HG03571 (cell line): ENCODE measurements around the gene ASF1B.
"Not testable (repeated sequence)": the region's sequence is repeated elsewhere in the genome, so short reads cannot be mapped to it uniquely, and the experiment has no call there.

ENCODE experiments used
- ATAC-seq: cut with Tn5 transposase; IDR thresholded peaks from one replicate; pipeline ENCODE4 v1.9.1; 2021; ENCODE audit not compliant: unreplicated experiment

ASF1B gene

GRCh38 chr19:14160017-14160703 is 23.8 kb upstream of the ASF1B start:
- ATAC-seq = no peak

- no peak for ATAC-seq
These were observed 22.7 kb upstream of the ASF1B start for GRCh38 chr19:14159059-14159458.

- ATAC-seq = no peak
These were observed 22.1 kb upstream of the ASF1B start for GRCh38 chr19:14158276-14159023.

GRCh38 chr19:14156971-14157717 is 20.8 kb upstream of the ASF1B start:
- ATAC-seq = no peak

GRCh38 chr19:14156122-14156521 is 19.7 kb upstream of the ASF1B start:
- ATAC-seq = no peak

GRCh38 chr19:14155371-14155770 is 19.0 kb upstream of the ASF1B start:
- no peak for ATAC-seq

GRCh38 chr19:14152713-14153112 is 16.3 kb upstream of the ASF1B start:
- no peak for ATAC-seq

- no peak for ATAC-seq
These were observed 14.6 kb upstream of the ASF1B start for GRCh38 chr19:14150770-14151661.

- ATAC-seq = no peak
These were observed 13.8 kb upstream of the ASF1B start for GRCh38 chr19:14150041-14150769.

GRCh38 chr19:14149509-14149994 is 13.2 kb upstream of the ASF1B start:
- ATAC-seq = no peak

GRCh38 chr19:14148751-14149410 is 12.5 kb upstream of the ASF1B start:
- ATAC-seq = no peak

GRCh38 chr19:14147797-14148605 is 11.6 kb upstream of the ASF1B start:
- no peak for ATAC-seq

GRCh38 chr19:14146789-14147216 is 10.4 kb upstream of the ASF1B start:
- ATAC-seq = no peak

- ATAC-seq = not testable (repeated sequence)
These were observed 9.8 kb upstream of the ASF1B start for GRCh38 chr19:14146169-14146568.

GRCh38 chr19:14145381-14145780 is 9.0 kb upstream of the ASF1B start:
- no peak for ATAC-seq

GRCh38 chr19:14142262-14143190 is 6.1 kb upstream of the ASF1B start:
- ATAC-seq = no peak

GRCh38 chr19:14141041-14141440 is 4.7 kb upstream of the ASF1B start:
- no peak for ATAC-seq

- ATAC-seq = no peak
These were observed 3.6 kb upstream of the ASF1B start for GRCh38 chr19:14139944-14140343.
